Cardiac muscle cell (in vitro differentiated cells and primary cell): ENCODE measurements around the gene PSMB8. TPM values are rescaled to one million over a fixed set of nuclear protein-coding genes. Genes with fewer than 3 reads are reported as not detected.
A peak's percentile ranks its signal among the peaks of the same experiment; 100 is the strongest.

ENCODE experiments used
- DNase-seq, 2 donors: peaks; one replicate each; pipeline versions ENCODE4 v3.0.0 to v3.0.0-alpha.2; 2010 to 2017; ENCODE audit warnings: low read depth in 1 of 2, low spot score in 1 of 2
- H3K27ac ChIP-seq: fragments of 200-600 bp; sonication (generic); 2 replicates; pipeline ENCODE4 v1.5.1; 2016
- H3K27me3 ChIP-seq: fragments of 200-600 bp; sonication (generic); 2 replicates; pipeline ENCODE4 v1.6.0; 2016; ENCODE audit warnings: control low read depth
- H3K36me3 ChIP-seq: fragments of 200-600 bp; sonication (generic); 2 replicates; pipeline ENCODE4 v1.5.1; 2016; ENCODE audit warnings: control low read depth
- H3K4me1 ChIP-seq: fragments of 200-600 bp; sonication (generic); 2 replicates; pipeline ENCODE4 v1.8.1; 2017; ENCODE audit warnings: low read depth, mild to moderate bottlenecking, mixed run types
- H3K4me3 ChIP-seq: fragments of 200-600 bp; sonication (generic); 2 replicates; pipeline ENCODE4 v1.5.1; 2016; ENCODE audit warnings: mild to moderate bottlenecking
- H3K9me3 ChIP-seq: fragments of 200-600 bp; sonication (generic); 2 replicates; pipeline ENCODE4 v1.5.1; 2017; ENCODE audit warnings: low read depth, mild to moderate bottlenecking, control low read depth
- CTCF ChIP-seq: IDR thresholded peaks from 2 replicates; pipeline ENCODE4 v1.5.1; 2012; ENCODE audit warnings: low read depth, mild to moderate bottlenecking, low read length
- polyA plus RNA-seq: library from polyadenylated mRNA; unstranded; fragments of >200 nt; fragmentation: Nextera tagmentation; extraction: Ambion mirVana; gene quantifications from 2 replicates; pipeline ENCODE4 v1.2.1, GENCODE V29; 2016
- total RNA-seq: library from RNA; depleted of rRNA; stranded (reverse); fragments of >200 nt; gene quantifications from 2 replicates; pipeline ENCODE4 v1.2.3, GENCODE V29; 2016

PSMB8 gene
- total and polyA plus RNA-seq, 2 experiments from 2014 or later: 0.42 to 0.66 TPM

- DNase-seq: peak in 1 of 2 donors; percentile 47
- Histone ChIP-seq H3K27me3 (peaks cover 88% of the 10 kb centered on the region), H3K9me3 (no peaks in the 10 kb centered on the region), H3K27ac (no peak overlapping the region), H3K4me1 (peaks cover 13% of the 10 kb centered on the region), H3K4me3 (peak overlapping the region; percentile 56), H3K36me3 (no peaks in the 10 kb centered on the region)
- TF ChIP-seq CTCF: no peak
These were observed 10.7 kb upstream of the PSMB8 start for GRCh38 chr6:32854376-32855178.

GRCh38 chr6:32853541-32854375 is 9.9 kb upstream of the PSMB8 start, which contains the start of the genes PSMB9 and TAP1:
Gene PSMB9, plus strand, starts transcription at chr6:32854192. Its CDS starts 38 bp downstream, at chr6:32854230.
Gene TAP1, minus strand, starts transcription at chr6:32853704. Its CDS starts 68 bp downstream, at chr6:32853636.
- peaks cover 89% of the 10 kb centered on the region for H3K27me3 ChIP-seq
- H3K4me3 ChIP-seq: peak within 1 kb of the TSS; percentile 56
- H3K27ac ChIP-seq: no peak within 1 kb of the TSS
- peaks cover 13% of the 10 kb centered on the region for H3K4me1 ChIP-seq
- no peaks in the 10 kb centered on the region for H3K9me3 ChIP-seq
- no peaks in the 10 kb centered on the region for H3K36me3 ChIP-seq
- DNase-seq: peak; percentile 93 to 94
- TF ChIP-seq CTCF: peak; percentile 80

DNA sequence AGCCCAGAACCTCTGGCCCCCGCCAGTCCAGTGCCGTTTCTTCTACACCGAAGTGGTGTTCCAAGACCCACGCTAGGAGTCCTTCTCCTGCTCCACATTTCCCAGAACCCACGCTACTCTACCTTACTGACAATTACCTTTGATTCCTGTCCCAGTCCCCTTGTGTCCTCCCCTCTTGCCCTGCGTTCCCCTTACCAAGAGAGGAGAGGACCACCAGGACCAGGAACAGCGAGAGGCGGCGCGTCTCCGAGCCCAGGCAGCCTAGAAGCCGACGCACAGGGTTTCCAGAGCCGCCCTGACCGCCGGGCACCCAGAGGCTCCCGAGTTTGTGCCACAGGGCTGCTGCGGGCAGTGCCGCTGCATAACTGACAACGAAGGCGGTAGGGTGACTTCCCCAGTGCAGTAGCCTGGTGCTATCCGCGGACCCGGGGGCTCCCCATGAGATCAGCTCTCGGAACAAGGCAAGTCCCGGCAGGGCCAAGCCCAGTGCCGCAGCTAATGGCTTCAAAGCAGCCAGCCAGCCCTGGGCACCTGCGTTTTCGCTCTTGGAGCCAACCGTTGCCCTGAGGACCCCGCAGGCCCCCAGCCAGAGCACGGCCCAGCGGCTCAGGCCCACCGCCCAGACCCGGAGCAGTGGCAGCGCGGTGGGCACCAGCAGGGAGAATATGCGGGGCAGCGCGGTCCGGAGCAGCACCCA is 9.1 kb upstream of the PSMB8 start:
- Histone ChIP-seq H3K27me3 (peaks cover 93% of the 10 kb centered on the region), H3K4me3 (peak overlapping the region; percentile 56), H3K27ac (no peak overlapping the region), H3K9me3 (no peaks in the 10 kb centered on the region), H3K4me1 (peaks cover 9% of the 10 kb centered on the region), H3K36me3 (no peaks in the 10 kb centered on the region)
- TF ChIP-seq CTCF: no peak
- DNase-seq: peak; percentile 24 to 45

- H3K27ac ChIP-seq: no peak overlapping the region
- H3K4me1 ChIP-seq: peaks cover 1% of the 10 kb centered on the region
- H3K36me3 ChIP-seq: no peaks in the 10 kb centered on the region
- no peak for TF ChIP-seq CTCF
- H3K4me3 ChIP-seq: no peak overlapping the region
- DNase-seq: peak in 1 of 2 donors; percentile 15
- H3K9me3 ChIP-seq: no peaks in the 10 kb centered on the region
- peaks cover 94% of the 10 kb centered on the region for H3K27me3 ChIP-seq
These were observed 8.4 kb upstream of the PSMB8 start for GRCh38 chr6:32852018-32852843.
